Erythroblast (primary cell): ENCODE measurements around the gene GTF2H3.

Experiments used
- DNase-seq, 2 experiments: peaks; one replicate each; lab custom pipeline; 2025; lab: John Stamatoyannopoulos, UW
- GATA1 ChIP-seq: IDR thresholded peaks from 2 replicates; pipeline ENCODE4 v1.6.1; 2011; ENCODE audit warnings: low read depth, mild to moderate bottlenecking, control low read depth, low read length, moderate library complexity
- POLR2A ChIP-seq: IDR thresholded peaks from 2 replicates; pipeline ENCODE4 v1.6.1; 2011; ENCODE audit warnings: mild to moderate bottlenecking, low read length

GTF2H3 gene

DNA sequence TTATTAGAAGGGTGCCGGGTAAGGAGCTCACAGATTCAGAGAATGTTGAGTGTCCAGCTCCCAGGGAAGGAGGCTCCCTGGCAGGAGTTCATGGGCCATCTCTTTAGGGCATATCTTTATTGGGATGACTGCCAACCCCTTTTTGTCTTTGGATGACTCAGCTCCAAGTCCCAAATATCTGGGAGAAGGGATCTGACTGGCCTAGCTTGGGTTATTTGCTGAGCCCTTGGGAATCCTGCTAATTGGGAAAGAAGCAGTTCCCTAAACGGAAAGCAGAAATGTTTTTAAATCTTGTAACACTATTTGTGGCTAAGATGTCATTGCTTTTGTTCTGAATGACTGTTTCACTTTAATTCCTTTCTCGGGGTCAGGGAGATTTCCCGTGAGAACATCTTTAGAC, 19.1 kb upstream of the GTF2H3 start:
- TF ChIP-seq GATA1 (no peak), POLR2A (no peak)

DNA sequence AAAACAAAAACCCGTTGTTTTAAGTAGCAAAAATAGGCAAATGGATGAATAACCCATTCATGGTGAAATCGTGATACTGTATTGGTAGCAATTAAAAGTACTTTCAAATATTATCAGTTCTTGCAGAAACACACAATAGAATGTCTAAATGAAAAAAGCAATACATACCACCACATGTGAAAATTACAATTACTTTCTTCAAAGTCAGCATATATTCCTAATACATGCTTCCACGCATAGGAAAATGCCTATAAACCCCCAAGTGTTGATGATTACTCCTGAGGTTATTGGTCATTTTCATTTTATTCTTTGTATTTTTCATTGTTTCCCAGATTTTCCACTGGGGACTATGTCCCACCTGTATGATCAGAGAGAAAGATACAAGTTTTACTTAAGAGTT, 16.5 kb upstream of the GTF2H3 start:
- DNase-seq: no peak
- TF ChIP-seq POLR2A (no peak), GATA1 (no peak)

More for the DNA sequence above, 19.1 kb upstream of the GTF2H3 start:
- DNase-seq: no peak

DNA sequence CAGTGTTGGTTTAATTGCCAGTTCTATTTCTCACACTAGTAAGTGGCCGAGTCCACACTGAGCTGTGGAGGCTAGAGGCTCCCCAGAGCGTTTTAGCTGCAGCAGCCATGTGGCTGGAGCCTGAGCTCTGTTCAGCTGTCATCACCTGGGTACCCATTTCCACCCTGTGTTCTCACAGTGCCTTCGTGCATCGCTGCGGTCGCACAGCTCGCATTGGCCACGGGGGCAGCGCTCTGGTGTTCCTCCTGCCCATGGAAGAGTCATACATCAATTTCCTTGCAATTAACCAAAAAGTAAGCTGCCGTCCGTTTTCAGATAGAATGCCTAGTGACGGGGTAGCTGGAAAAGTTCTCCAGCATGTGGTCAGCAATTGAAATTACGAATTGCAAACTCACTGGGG, 16.0 kb upstream of the GTF2H3 start:
- TF ChIP-seq POLR2A (no peak), GATA1 (no peak)
- DNase-seq: no peak

DNA sequence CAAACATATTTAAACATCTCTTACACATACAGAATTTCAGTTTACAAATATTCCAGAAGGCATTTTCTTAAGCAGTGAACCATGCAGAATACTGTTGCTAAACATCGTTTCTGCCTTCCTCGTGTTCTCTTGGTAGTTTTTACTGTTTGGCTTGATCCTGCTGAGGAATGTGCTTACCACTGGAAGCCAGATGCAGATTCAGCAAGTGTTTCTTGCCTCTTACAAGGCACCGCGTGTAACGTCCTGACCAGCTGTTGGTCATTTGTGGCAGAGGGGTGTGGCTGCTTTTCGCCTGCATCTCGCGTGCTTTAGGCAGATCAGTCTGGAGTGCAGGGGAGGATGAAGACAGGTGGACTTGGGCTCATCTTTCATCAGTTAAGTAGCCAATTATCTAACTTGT, 12.5 kb upstream of the GTF2H3 start:
- DNase-seq: no peak
- no peak for TF ChIP-seq POLR2A

DNA sequence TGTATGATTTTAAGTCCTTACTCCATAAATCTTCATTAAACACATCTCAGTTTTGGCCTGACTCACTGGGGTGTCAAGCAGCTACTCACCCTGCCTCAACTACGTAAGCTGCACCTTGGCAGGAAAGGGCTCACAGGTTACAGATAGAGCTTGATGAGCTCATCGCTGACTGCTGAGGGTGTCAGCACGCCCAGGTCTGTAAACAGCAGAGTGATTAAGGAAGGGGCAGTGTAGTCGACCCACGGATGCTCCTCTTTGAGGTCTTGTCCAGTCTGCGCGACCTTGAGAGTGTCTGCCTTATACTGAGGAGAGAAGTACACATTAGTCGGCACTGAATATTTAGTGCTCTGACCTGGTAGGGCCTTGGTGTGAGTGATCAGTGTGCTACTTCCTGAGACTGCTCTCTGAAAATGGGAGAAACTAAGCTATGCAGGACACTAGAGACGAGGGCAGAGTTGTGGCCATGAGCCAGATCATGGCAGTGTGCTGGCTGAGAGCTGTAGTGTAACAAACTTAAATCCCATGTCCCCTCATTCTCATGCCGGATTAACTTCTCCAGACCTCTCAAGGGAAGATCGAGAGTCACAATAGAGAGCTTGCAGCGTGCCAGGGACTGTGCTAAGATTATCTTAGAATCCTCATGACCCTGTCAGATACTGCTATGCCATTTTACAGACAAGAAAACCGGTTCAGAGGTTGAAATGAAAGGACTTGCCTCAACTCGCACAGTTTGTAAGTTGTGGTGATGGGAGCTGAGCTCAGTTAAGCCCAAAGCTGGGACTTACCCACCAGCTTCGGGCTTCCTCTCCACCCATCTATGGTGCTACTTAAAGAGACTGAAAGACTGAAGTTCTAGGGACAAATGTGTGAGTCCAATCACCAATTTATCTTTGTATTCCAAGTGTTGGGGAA, 11.8 kb upstream of the GTF2H3 start:
- DNase-seq: peak in 1 of 2 experiments; percentile 19
- TF ChIP-seq POLR2A (peak; percentile 8), GATA1 (no peak)

DNA sequence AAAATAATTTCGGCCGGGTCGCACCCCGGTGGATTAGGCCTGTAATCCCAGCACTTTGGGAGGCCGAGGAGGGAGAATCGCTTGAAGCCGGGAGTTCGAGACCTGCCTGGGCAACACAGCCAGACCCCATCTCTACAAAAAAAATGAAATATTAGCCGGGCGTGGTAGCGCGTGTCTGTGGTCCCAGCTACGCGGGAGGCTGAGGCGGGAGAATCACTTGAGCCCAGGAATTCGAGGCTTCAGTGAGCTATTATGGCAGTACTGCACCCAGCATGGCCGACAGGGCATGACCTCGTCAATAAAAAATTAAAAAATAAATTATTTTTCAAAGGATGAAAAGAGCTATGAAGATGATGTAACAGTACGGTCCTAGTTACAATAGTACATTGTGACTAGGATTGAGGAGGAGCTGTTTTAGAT, 523 bp downstream of the GTF2H3 start:
- TF ChIP-seq POLR2A: no peak
- peak in 1 of 2 experiments; percentile 51 for DNase-seq

DNA sequence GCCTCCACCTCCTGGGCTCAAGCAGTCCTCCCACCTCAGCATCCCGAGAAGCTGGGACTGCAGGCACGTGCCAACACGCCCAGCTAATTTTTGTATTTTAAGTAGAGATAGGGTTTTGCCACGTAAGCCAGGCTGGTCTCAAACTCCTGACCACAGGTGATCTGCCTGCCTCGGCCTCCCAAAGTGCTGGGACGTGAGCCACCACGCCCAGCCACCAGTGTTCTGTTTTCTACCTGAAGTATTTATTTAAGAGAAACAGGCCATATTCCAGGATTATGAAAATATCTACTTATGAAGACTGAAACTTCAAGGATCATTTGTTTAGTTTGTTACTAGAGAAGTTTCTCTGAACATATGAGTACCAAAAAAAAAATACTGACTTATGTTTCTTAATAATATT, 10.3 kb downstream of the GTF2H3 start:
- DNase-seq: no peak
- TF ChIP-seq GATA1 (no peak), POLR2A (no peak)

DNA sequence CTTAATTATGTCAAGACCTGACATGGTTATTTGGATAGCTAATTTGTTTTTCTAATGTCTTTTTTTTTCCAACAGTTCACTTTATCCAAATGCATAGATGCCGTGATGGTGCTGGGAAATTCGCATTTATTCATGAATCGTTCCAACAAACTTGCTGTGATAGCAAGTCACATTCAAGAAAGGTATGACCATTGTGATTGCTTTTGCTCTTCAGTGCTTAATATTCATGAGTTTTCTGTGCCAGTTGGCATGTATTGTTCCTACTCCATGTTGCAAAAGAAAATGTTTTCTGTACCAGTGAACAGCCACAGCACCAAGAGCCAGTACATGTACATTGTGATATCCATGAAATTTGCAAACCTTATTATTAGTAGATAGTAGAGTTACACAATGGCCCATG, 11.8 kb downstream of the GTF2H3 start:
- TF ChIP-seq GATA1 (no peak), POLR2A (no peak)
- DNase-seq: no peak

DNA sequence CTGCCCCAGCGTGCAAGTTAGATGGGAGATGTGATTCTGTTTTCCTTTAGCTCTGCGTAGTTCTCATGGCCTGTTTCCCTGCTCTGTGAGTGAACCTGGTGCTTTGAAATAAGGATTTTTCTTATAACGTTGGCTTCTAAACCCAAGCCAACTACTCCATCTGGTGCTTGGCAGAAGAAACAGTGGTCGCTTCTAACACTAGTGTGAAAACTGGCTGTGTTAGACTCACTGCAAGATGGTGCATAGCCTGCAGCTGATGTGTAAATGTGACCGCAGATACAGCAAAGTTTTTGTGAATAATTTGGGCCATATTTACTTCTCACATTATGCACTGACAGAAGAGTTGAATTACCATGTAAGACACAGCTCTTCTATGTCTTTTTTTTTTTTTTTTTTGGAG, 12.2 kb downstream of the GTF2H3 start:
- no peak for TF ChIP-seq POLR2A
- no peak for DNase-seq

DNA sequence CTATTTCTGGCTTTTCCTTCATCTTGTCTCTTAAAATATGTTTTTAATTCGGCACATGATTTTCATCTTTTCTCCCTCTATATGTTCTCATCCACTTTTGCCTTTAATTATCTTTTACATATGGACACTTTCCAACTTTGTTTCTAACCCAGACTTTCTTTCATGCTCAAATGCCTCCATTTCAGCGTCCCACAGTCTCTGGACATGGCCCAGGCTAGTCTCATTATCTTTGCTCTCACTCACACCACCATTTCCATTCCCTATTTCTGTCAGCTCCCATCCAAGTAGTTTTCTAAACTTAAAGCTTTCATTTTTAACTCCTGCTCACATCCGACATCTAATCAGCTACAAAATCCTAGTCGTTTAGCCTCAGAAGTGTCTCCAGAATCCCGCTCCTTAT, 14.8 kb downstream of the GTF2H3 start:
- TF ChIP-seq POLR2A (no peak), GATA1 (no peak)
- DNase-seq: no peak

DNA sequence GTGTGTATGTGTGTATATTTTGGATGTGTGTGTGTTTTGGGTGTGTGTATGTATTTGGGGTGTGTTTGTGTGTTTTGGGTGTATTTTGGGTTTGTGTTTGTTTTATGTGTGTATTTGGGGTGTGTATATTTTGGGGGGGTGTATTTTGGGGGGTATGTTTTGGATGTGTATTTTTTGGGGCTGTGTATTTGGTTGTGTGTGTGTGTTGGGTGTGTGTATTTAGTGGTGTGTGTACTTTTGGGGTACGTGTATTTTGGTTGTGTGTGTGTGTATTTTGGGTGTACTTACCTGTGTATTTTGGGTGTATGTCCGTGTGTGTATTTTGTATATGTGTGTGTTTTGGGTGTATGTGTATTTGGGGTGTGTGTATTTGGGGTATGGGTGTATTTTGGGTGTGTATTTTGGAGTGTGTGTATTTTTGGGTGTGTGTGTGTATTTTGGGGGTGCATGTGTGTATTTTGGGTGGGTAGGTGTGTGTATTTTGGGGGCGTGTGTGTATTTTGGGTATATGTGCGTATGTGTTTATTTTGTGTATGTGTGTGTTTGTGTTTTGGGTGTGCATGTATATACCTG, 20.6 kb downstream of the GTF2H3 start:
- no peak for DNase-seq
- no peak for TF ChIP-seq GATA1
- no peak for TF ChIP-seq POLR2A

DNA sequence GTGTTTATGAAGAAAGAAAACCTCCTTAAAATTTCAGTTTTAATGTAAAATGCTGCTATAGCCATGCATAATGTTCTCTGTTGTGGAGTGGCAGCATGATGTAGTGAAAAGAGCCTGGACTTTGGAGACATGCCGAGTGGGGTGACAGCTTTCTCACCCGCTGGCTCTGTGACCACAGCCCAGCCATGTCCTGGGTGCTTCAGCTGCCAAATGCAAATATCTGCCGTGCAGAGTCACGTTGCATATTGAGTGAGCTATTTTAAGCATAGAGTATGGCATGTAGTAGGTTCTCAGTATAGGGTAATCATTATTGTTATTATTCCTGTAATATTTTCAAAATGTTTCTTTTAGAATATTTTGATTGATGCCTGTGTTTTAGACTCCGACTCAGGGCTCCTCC, 21.8 kb downstream of the GTF2H3 start:
- DNase-seq: no peak

DNA sequence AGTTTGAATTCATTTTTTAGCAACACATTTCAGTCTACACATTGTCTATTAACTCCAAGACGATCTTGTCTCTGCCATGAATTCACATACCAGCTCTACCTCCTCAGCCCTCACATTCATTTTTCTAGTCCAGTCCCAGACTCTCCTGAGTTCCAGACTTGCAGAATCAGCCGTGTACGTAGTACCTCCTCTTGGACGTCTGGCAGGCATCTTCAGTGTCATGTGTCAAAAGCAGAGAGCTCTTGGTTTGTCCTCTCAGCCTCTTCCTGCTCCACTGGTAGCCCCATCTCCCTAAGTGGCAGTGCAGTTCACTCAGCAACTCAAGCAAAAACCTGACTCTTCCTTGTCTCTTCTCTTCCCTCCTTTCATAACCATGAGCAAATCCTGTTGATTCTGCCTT, 22.8 kb downstream of the GTF2H3 start:
- no peak for DNase-seq
- TF ChIP-seq GATA1: no peak

More for the DNA sequence above, 21.8 kb downstream of the GTF2H3 start:
- no peak for TF ChIP-seq POLR2A
- no peak for TF ChIP-seq GATA1

DNA sequence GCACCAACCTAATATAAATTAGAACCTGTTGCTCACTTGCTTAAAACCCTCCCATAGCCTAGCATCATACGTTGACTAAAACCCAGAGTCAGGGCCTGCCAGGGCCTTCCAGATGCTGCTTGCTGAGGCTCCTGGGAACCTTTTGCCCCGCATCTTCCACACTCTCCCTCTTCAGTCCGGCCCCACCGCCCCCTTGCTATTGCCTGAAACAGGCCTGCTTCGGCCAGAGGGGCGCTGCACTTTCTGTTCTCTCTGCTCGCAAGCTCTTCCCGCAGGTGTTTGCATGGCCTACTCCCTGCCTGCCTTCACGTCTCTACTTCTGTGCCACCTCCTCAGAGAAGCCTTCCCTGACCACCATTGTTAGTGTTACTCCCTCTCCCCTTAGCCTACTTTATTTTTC, 23.6 kb downstream of the GTF2H3 start:
- no peak for TF ChIP-seq POLR2A
- no peak for TF ChIP-seq GATA1
- no peak for DNase-seq

DNA sequence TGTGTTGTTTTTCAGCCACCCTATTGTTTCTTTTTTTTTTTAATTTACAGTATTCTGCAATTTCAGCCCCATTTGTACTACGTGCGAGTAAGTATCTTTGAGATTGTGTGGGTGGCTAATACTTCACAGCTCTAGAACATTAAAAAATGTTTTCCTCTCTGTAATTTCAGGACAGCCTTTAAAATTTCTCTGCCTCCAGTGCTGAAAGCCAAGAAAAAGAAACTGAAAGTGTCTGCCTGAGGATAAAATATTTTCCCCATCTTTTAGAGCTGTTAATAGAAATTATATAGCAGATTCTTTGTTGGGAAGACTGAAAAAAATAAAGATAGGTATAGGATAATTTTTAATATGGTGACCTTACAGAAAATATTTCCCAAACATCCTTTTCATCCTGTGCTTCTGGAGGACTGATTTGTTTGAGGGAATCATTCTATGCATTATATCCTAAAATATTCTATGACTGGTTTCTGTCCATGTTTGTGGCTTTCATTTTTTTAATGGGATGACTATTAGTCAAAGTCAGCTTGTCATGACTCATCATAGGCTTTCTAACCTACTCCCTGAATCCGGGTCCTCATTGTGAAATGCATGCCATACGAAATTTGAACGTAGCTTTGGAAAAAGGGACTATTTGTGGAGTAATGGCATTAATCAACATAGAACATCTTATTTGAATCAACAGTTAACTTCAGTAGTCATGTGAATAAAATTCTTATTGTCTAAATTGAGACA, 26.5 kb downstream of the GTF2H3 start:
- TF ChIP-seq GATA1 (no peak), POLR2A (no peak)
- peak in 1 of 2 experiments; percentile 11 for DNase-seq
